HepG2 (cell line): ENCODE results near the gene IFI35. TPM values are rescaled to one million over a fixed set of nuclear protein-coding genes. Genes with fewer than 3 reads are reported as not detected.

Experiments used
- ASH2L ChIP-seq: fragments of 300-600, 200-600 bp; sonication (generic); IDR thresholded peaks from 2 replicates; pipeline ENCODE4 v1.7.0; 2017; ENCODE audit warnings: low read depth, mild to moderate bottlenecking, moderate library complexity, mixed read lengths, low read length; ENCODE audit not compliant: insufficient read length
- FOXO4 ChIP-seq: sonication (generic); formaldehyde crosslinking; conservative IDR thresholded peaks from 2 replicates; pipeline ENCODE4 v1.8.1; 2023; ENCODE audit warnings: missing genetic modification reagents
- NFYB ChIP-seq: sonication (generic); formaldehyde crosslinking; IDR thresholded peaks from 2 replicates; pipeline ENCODE4 v1.4.0; 2020; ENCODE audit warnings: missing genetic modification reagents
- REXO4 ChIP-seq: sonication (generic); formaldehyde crosslinking; IDR thresholded peaks from 2 replicates; pipeline ENCODE4 v1.8.0; 2022; ENCODE audit warnings: missing genetic modification reagents, mild to moderate bottlenecking, borderline replicate concordance
- SMYD3 ChIP-seq: sonication (generic); formaldehyde crosslinking; IDR thresholded peaks from 2 replicates; pipeline ENCODE4 v1.8.1; 2023; ENCODE audit warnings: mild to moderate bottlenecking, missing genetic modification reagents
- SYNCRIP ChIP-seq: fragments of 200-400 bp; formaldehyde crosslinking; IDR thresholded peaks from 2 replicates; pipeline ENCODE4 v1.6.1; 2018; ENCODE audit warnings: mild to moderate bottlenecking, low read depth, low read length; ENCODE audit not compliant: insufficient read depth
- TOE1 ChIP-seq: sonication (generic); formaldehyde crosslinking; IDR thresholded peaks from 2 replicates; pipeline ENCODE4 v1.4.0; 2020; ENCODE audit warnings: mild to moderate bottlenecking, missing genetic modification reagents
- ZC3H4 ChIP-seq: sonication (generic); formaldehyde crosslinking; IDR thresholded peaks from 2 replicates; pipeline ENCODE4 v1.4.0; 2020; ENCODE audit warnings: missing genetic modification reagents, borderline replicate concordance
- ZNF24 ChIP-seq: fragments of 450-650 bp; IDR thresholded peaks from 2 replicates; pipeline ENCODE4 v1.6.1; 2017; ENCODE audit warnings: antibody characterized with exemption, mild to moderate bottlenecking
- ZNF530 ChIP-seq: sonication (generic); formaldehyde crosslinking; IDR thresholded peaks from 2 replicates; pipeline ENCODE4 v1.5.0; 2020; ENCODE audit warnings: low read depth, mild to moderate bottlenecking, missing genetic modification reagents
- ZNF597 ChIP-seq: sonication (generic); formaldehyde crosslinking; IDR thresholded peaks from 2 replicates; pipeline ENCODE4 v1.5.0; 2020; ENCODE audit warnings: missing genetic modification reagents
- ZNF761 ChIP-seq: sonication (generic); formaldehyde crosslinking; conservative IDR thresholded peaks from 2 replicates; pipeline ENCODE4 v1.4.0; 2020; ENCODE audit warnings: mild to moderate bottlenecking, missing genetic modification reagents
- ZNF772 ChIP-seq: sonication (generic); formaldehyde crosslinking; IDR thresholded peaks from 2 replicates; pipeline ENCODE4 v1.5.0; 2020; ENCODE audit warnings: mild to moderate bottlenecking, missing genetic modification reagents
- ZNF773 ChIP-seq: sonication (generic); formaldehyde crosslinking; IDR thresholded peaks from 2 replicates; pipeline ENCODE4 v1.4.0; 2020; ENCODE audit warnings: missing genetic modification reagents, borderline replicate concordance
- ZNF780A ChIP-seq: sonication (generic); formaldehyde crosslinking; IDR thresholded peaks from 2 replicates; pipeline ENCODE4 v1.8.0; 2022; ENCODE audit warnings: mild to moderate bottlenecking, missing genetic modification reagents, moderate library complexity
- polyA plus RNA-seq, 8 experiments: library from polyadenylated mRNA; depleted of rRNA in 3 of 8; stranded (reverse) in 7 of 8; unstranded in 1 of 8; fragments of >200 nt; fragmentation: Illumina TruSeq in 4 of 8; extraction: Trizol in 4 of 8; gene quantifications; 2 replicates each; pipeline versions ENCODE4 v1.2.1 to v1.2.3, GENCODE V29; 2011 to 2016; ENCODE audit warnings: low read depth in 4 of 8, missing spikeins in 1 of 8, mixed read lengths in 1 of 8; ENCODE audit not compliant: insufficient read depth in 1 of 8
- total RNA-seq, 5 experiments: library from RNA; depleted of rRNA; stranded (reverse); fragments of >200 nt; fragmentation: Illumina TruSeq; extraction: Trizol; gene quantifications; 2 replicates each; pipeline ENCODE4 v1.2.3, GENCODE V29; 2016; ENCODE audit warnings: low read depth in 1 of 5
- TF ChIP-seq, protein P1 (sequence below): sonication (generic); formaldehyde crosslinking; IDR thresholded peaks from 2 replicates; pipeline ENCODE4 v1.5.0; 2020; ENCODE audit warnings: missing genetic modification reagents
- TF ChIP-seq, protein P2 (sequence below): IDR thresholded peaks from 2 replicates; pipeline ENCODE4 v1.6.1; 2018; ENCODE audit warnings: missing genetic modification reagents
- TF ChIP-seq, protein P3 (sequence below): sonication (generic); formaldehyde crosslinking; IDR thresholded peaks from 2 replicates; pipeline ENCODE4 v1.4.0; 2020; ENCODE audit warnings: mild to moderate bottlenecking, missing genetic modification reagents
- TF ChIP-seq, protein P4 (sequence below): IDR thresholded peaks from 2 replicates; pipeline ENCODE4 v1.6.1; 2018; ENCODE audit warnings: missing genetic modification reagents, mild to moderate bottlenecking, missing compliant biosample characterization

The IFI35 gene
- total and polyA plus RNA-seq, 2 of the 13 experiments (the other 11 are each of a cell fraction or from before 2014, with no cell fraction given): 28.9 to 38.1 TPM

- TF ChIP-seq, protein P1, sequence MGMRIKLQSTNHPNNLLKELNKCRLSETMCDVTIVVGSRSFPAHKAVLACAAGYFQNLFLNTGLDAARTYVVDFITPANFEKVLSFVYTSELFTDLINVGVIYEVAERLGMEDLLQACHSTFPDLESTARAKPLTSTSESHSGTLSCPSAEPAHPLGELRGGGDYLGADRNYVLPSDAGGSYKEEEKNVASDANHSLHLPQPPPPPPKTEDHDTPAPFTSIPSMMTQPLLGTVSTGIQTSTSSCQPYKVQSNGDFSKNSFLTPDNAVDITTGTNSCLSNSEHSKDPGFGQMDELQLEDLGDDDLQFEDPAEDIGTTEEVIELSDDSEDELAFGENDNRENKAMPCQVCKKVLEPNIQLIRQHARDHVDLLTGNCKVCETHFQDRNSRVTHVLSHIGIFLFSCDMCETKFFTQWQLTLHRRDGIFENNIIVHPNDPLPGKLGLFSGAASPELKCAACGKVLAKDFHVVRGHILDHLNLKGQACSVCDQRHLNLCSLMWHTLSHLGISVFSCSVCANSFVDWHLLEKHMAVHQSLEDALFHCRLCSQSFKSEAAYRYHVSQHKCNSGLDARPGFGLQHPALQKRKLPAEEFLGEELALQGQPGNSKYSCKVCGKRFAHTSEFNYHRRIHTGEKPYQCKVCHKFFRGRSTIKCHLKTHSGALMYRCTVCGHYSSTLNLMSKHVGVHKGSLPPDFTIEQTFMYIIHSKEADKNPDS (CRISPR knock-in tag): peak; percentile 87; the same call in 1 of the 2 replicates
- TF ChIP-seq TOE1 (peak; percentile 77), ZNF772 (CRISPR knock-in tag) (peak; percentile 96), ZC3H4 (CRISPR knock-in tag) (no peak; the same call in 1 of the 2 replicates), NFYB (CRISPR knock-in tag) (peak; percentile 88), ZNF530 (no peak), SYNCRIP (no peak), ZNF24 (peak; percentile 79), SMYD3 (CRISPR knock-in tag) (peak; percentile 88; the same call in 1 of the 2 replicates), FOXO4 (CRISPR knock-in tag) (0 out of 2 replicates have a peak, but pooled peaks have one; percentile 81), ZNF761 (CRISPR knock-in tag) (peak; percentile 98; the same call in 1 of the 2 replicates), ZNF780A (CRISPR knock-in tag) (peak; percentile 47; the same call in 1 of the 2 replicates), REXO4 (CRISPR knock-in tag) (no peak), ASH2L (peak; percentile 98), ZNF597 (CRISPR knock-in tag) (no peak), ZNF773 (CRISPR knock-in tag) (peak; percentile 78)
- TF ChIP-seq, protein P2, sequence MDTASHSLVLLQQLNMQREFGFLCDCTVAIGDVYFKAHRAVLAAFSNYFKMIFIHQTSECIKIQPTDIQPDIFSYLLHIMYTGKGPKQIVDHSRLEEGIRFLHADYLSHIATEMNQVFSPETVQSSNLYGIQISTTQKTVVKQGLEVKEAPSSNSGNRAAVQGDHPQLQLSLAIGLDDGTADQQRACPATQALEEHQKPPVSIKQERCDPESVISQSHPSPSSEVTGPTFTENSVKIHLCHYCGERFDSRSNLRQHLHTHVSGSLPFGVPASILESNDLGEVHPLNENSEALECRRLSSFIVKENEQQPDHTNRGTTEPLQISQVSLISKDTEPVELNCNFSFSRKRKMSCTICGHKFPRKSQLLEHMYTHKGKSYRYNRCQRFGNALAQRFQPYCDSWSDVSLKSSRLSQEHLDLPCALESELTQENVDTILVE (CRISPR knock-in tag): peak; percentile 99
- TF ChIP-seq, protein P3, sequence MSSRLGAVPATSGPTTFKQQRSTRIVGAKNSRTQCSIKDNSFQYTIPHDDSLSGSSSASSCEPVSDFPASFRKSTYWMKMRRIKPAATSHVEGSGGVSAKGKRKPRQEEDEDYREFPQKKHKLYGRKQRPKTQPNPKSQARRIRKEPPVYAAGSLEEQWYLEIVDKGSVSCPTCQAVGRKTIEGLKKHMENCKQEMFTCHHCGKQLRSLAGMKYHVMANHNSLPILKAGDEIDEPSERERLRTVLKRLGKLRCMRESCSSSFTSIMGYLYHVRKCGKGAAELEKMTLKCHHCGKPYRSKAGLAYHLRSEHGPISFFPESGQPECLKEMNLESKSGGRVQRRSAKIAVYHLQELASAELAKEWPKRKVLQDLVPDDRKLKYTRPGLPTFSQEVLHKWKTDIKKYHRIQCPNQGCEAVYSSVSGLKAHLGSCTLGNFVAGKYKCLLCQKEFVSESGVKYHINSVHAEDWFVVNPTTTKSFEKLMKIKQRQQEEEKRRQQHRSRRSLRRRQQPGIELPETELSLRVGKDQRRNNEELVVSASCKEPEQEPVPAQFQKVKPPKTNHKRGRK (CRISPR knock-in tag): no peak
- TF ChIP-seq, protein P4, sequence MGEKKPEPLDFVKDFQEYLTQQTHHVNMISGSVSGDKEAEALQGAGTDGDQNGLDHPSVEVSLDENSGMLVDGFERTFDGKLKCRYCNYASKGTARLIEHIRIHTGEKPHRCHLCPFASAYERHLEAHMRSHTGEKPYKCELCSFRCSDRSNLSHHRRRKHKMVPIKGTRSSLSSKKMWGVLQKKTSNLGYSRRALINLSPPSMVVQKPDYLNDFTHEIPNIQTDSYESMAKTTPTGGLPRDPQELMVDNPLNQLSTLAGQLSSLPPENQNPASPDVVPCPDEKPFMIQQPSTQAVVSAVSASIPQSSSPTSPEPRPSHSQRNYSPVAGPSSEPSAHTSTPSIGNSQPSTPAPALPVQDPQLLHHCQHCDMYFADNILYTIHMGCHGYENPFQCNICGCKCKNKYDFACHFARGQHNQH (CRISPR knock-in tag): peak; percentile 100
These were observed 8.3 kb upstream of the IFI35 start, which contains the start of gene RPL27 (continued) for GRCh38 chr17:42997984-42998938.
